ENCODE results near the gene CYP2U1.

DNA sequence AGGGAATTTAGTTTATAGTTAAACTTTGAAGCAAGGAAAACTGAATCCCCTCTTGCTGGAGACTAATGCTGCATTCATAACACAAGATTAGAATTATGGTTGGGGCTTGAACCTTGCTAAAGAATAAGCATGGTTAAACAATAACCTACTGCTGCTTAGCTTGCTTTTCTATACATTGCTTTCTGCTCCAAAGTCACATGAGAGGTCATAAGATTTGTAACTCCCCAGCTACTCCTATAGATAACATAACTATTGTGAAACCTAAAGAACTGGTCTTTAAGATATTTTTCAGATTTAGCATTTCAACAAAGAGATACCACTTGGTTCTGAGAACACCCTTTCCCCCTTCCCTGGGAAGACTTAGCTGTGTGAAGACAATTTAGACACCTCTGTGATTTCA is 41.3 kb downstream of the CYP2U1 start:
- TF ChIP-seq, protein P1, sequence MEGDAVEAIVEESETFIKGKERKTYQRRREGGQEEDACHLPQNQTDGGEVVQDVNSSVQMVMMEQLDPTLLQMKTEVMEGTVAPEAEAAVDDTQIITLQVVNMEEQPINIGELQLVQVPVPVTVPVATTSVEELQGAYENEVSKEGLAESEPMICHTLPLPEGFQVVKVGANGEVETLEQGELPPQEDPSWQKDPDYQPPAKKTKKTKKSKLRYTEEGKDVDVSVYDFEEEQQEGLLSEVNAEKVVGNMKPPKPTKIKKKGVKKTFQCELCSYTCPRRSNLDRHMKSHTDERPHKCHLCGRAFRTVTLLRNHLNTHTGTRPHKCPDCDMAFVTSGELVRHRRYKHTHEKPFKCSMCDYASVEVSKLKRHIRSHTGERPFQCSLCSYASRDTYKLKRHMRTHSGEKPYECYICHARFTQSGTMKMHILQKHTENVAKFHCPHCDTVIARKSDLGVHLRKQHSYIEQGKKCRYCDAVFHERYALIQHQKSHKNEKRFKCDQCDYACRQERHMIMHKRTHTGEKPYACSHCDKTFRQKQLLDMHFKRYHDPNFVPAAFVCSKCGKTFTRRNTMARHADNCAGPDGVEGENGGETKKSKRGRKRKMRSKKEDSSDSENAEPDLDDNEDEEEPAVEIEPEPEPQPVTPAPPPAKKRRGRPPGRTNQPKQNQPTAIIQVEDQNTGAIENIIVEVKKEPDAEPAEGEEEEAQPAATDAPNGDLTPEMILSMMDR (IDR thresholded peaks at IDR 0.05 in 4 of 5, conservative IDR thresholded peaks at IDR 0.05 in 1 of 5), result no peak
- no peak for TF ChIP-seq POLR2A (IDR thresholded peaks at IDR 0.05)
